Suprapubic skin (tissue), 4 donors: ENCODE measurements around the gene PHPT1.

Experiments used
- POLR2A ChIP-seq, 2 donors: fragments of 450-650 bp; IDR thresholded peaks; one replicate each; pipeline ENCODE4 v1.6.1; 2017; ENCODE audit warnings: antibody characterized with exemption in 2 of 2, mild to moderate bottlenecking in 2 of 2, moderate library complexity in 2 of 2
- POLR2AphosphoS5 ChIP-seq, 3 donors: sonication (generic); formaldehyde crosslinking; IDR thresholded peaks; one replicate each; pipeline ENCODE4 v1.6.1; 2017; ENCODE audit warnings: antibody characterized with exemption in 3 of 3
- TF ChIP-seq, protein P1 (sequence below), 2 donors: fragments of 200-600 bp in 1 of 2; fragments of 450-650 bp in 1 of 2; sonication (generic) in 1 of 2; IDR thresholded peaks; one replicate each; pipeline ENCODE4 v1.5.1; 2016 to 2019; ENCODE audit warnings: antibody characterized with exemption in 2 of 2, mild to moderate bottlenecking in 1 of 2, moderate library complexity in 1 of 2

DNA sequence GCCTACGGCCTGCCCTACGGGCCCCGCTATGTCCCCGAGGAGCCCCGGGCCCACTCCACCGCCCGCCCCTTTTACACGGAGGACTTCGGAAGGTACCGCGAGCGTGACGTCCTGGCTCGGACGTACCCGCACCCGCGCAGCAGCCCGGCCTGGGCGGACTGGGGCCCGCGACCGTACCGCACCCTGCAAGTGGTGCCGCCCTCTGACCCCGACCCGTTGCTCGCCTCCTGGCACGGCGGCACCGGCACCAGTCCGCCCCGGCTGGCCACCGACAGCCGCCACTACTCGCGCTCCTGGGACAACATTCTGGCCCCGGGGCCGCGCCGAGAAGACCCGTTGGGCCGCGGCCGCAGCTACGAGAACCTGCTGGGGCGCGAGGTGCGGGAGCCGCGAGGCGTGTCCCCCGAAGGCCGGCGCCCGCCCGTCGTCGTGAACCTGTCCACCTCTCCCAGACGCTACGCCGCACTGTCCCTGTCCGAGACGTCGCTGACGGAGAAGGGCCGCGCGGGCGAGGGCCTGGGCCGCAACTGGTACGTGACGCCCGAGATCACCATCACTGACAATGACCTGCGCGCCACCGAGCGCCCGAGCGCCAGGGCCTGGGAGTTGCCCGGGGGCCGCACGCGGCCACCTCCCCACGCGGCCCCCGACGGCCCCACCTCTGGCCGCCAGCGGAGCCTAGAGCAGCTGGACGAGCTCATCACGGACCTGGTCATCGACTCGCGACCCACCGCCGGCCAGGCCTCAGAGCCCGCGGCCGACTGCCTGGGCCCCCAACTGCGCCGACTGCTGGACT, 3.5 kb upstream of the PHPT1 start:
- TF ChIP-seq POLR2AphosphoS5 (IDR thresholded peaks at IDR 0.05) (no peak), POLR2A (IDR thresholded peaks at IDR 0.05) (no peak)
- TF ChIP-seq, protein P1, sequence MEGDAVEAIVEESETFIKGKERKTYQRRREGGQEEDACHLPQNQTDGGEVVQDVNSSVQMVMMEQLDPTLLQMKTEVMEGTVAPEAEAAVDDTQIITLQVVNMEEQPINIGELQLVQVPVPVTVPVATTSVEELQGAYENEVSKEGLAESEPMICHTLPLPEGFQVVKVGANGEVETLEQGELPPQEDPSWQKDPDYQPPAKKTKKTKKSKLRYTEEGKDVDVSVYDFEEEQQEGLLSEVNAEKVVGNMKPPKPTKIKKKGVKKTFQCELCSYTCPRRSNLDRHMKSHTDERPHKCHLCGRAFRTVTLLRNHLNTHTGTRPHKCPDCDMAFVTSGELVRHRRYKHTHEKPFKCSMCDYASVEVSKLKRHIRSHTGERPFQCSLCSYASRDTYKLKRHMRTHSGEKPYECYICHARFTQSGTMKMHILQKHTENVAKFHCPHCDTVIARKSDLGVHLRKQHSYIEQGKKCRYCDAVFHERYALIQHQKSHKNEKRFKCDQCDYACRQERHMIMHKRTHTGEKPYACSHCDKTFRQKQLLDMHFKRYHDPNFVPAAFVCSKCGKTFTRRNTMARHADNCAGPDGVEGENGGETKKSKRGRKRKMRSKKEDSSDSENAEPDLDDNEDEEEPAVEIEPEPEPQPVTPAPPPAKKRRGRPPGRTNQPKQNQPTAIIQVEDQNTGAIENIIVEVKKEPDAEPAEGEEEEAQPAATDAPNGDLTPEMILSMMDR (IDR thresholded peaks at IDR 0.05): no peak
